KMS-11 (cell line): ENCODE measurements around the gene WDPCP.
"Not testable (repeated sequence)": the region's sequence is repeated elsewhere in the genome, so short reads cannot be mapped to it uniquely, and the experiment has no call there.

ENCODE experiments used
- H2AFZ ChIP-seq: fragments of 200-600 bp; sonication (generic); 2 replicates; pipeline ENCODE4 v1.6.1; 2016; ENCODE audit warnings: antibody characterized with exemption, mixed run types, low read depth
- H3K27ac ChIP-seq: fragments of 200-600 bp; sonication (generic); 2 replicates; pipeline ENCODE4 v1.6.1; 2016; ENCODE audit warnings: mild to moderate bottlenecking, mixed run types
- H3K27me3 ChIP-seq: fragments of 200-600 bp; sonication (generic); 2 replicates; pipeline ENCODE4 v1.6.1; 2017; ENCODE audit warnings: mild to moderate bottlenecking, low read depth, mixed run types, moderate library complexity; ENCODE audit not compliant: insufficient read depth
- H3K36me3 ChIP-seq: fragments of 200-600 bp; sonication (generic); 2 replicates; pipeline ENCODE4 v1.6.1; 2017; ENCODE audit warnings: mild to moderate bottlenecking, mixed run types; ENCODE audit not compliant: insufficient read depth
- H3K4me1 ChIP-seq: fragments of 200-600 bp; sonication (generic); 2 replicates; pipeline ENCODE4 v1.6.1; 2016; ENCODE audit warnings: mild to moderate bottlenecking, low read depth, mixed run types; ENCODE audit not compliant: poor library complexity, severe bottlenecking
- H3K4me2 ChIP-seq: fragments of 200-600 bp; sonication (generic); 2 replicates; pipeline ENCODE4 v1.7.0; 2016; ENCODE audit warnings: mild to moderate bottlenecking, mixed run types
- H3K4me3 ChIP-seq: fragments of 200-600 bp; sonication (generic); IDR thresholded peaks from 2 replicates; pipeline ENCODE4 v1.6.1; 2017; ENCODE audit warnings: low read depth, low read length, mixed read lengths; ENCODE audit not compliant: insufficient read depth
- H3K79me2 ChIP-seq: fragments of 200-600 bp; sonication (generic); 2 replicates; pipeline ENCODE4 v1.6.1; 2016; ENCODE audit warnings: low read depth, mixed run types; ENCODE audit not compliant: insufficient read depth
- H3K9ac ChIP-seq: fragments of 200-600 bp; sonication (generic); 2 replicates; pipeline ENCODE4 v1.6.1; 2016; ENCODE audit warnings: mild to moderate bottlenecking, mixed run types
- H4K20me1 ChIP-seq: fragments of 200-600 bp; sonication (generic); 2 replicates; pipeline ENCODE4 v1.6.1; 2016; ENCODE audit warnings: mild to moderate bottlenecking, mixed run types; ENCODE audit not compliant: insufficient read depth
- TF ChIP-seq, protein P1 (sequence below): fragments of 200-600 bp; sonication (generic); conservative IDR thresholded peaks from 2 replicates; pipeline ENCODE4 v1.6.1; 2017; ENCODE audit warnings: low read depth, mild to moderate bottlenecking, antibody characterized with exemption, low read length, moderate library complexity, mixed read lengths

WDPCP gene

GRCh38 chr2:63627866-63628265, 39.6 kb upstream of the WDPCP start:
- Histone ChIP-seq H3K79me2 (no peaks in the 10 kb centered on the region), H2AFZ (no peak overlapping the region), H3K4me1 (peaks cover 14% of the 10 kb centered on the region), H3K9ac (no peak overlapping the region), H3K4me2 (no peak overlapping the region), H3K4me3 (no peak overlapping the region), H3K27me3 (no peaks in the 10 kb centered on the region), H3K27ac (no peak overlapping the region), H3K36me3 (no peaks in the 10 kb centered on the region), H4K20me1 (no peaks in the 10 kb centered on the region)
- TF ChIP-seq, protein P1, sequence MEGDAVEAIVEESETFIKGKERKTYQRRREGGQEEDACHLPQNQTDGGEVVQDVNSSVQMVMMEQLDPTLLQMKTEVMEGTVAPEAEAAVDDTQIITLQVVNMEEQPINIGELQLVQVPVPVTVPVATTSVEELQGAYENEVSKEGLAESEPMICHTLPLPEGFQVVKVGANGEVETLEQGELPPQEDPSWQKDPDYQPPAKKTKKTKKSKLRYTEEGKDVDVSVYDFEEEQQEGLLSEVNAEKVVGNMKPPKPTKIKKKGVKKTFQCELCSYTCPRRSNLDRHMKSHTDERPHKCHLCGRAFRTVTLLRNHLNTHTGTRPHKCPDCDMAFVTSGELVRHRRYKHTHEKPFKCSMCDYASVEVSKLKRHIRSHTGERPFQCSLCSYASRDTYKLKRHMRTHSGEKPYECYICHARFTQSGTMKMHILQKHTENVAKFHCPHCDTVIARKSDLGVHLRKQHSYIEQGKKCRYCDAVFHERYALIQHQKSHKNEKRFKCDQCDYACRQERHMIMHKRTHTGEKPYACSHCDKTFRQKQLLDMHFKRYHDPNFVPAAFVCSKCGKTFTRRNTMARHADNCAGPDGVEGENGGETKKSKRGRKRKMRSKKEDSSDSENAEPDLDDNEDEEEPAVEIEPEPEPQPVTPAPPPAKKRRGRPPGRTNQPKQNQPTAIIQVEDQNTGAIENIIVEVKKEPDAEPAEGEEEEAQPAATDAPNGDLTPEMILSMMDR, result no peak

DNA sequence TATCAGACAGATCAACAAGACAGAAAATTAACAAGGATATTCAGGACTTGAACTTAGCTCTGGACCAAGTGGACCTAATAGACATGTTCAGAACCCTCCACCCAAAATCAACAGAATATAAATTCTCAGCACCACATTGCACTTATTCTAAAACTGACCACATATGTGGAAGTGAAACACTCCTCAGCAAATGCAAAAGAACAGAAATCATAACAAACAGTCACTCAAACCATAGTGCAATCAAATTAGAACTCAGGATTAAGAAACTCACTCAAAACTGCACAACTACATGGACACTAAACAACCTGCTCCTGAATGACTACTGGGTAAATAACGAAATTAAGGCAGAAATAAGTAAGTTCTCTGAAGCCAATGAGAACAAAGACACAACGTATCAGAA, 35.5 kb upstream of the WDPCP start:
- H2AFZ ChIP-seq, H3K4me3 ChIP-seq, H3K36me3 ChIP-seq, H3K4me2 ChIP-seq, H4K20me1 ChIP-seq, H3K27ac ChIP-seq, H3K79me2 ChIP-seq, H3K27me3 ChIP-seq, H3K9ac ChIP-seq: not testable (repeated sequence)
- peaks cover 12% of the 10 kb centered on the region for H3K4me1 ChIP-seq

DNA sequence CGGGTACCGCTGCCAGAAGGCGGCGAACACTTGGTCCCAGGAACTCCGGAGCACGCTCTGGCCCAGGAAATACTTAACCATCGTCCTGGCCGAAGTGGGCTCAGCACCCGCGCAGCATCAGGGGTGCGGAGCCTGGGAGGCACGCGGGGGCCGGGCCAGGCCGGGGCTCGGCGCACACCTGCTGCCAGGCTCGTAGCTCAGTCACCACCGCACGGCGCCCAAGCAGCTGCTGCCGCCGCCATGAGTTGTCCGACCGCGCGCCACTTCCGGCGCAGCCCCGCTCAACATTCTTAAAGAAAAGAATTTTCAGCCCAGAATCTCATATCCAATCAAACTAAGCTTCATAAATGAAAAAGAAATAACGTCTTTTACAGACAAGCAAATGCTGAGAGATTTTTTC, 34.5 kb upstream of the WDPCP start:
- TF ChIP-seq, protein P1, result no peak
- no peak overlapping the region for H3K4me2 ChIP-seq
- no peak overlapping the region for H2AFZ ChIP-seq

DNA sequence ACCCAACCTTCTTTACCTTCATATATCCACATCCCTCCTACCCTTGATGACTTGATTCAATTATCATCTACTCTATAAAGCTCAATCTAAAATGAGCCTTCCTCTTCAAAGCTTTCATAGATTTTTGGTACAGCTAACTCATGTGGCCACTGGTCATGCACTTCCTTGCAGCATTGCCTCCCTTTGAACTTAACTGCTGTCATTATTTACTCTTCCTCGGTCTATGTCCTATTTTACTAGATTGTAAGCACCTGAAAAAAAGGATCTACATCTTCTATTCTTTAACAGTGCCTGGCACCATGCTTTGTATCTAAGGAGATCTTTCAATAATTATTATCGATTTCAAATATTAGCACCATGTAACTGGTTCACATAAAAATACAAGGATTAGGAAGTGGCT, 31.1 kb upstream of the WDPCP start:
- H3K4me3 ChIP-seq, result no peak overlapping the region
- H3K27ac ChIP-seq, result no peak overlapping the region
- H3K9ac ChIP-seq, result no peak overlapping the region
- H3K79me2 ChIP-seq, result no peaks in the 10 kb centered on the region
- no peak overlapping the region for H3K4me2 ChIP-seq
- no peaks in the 10 kb centered on the region for H3K36me3 ChIP-seq
- H3K4me1 ChIP-seq, result peaks cover 17% of the 10 kb centered on the region
- no peaks in the 10 kb centered on the region for H3K27me3 ChIP-seq
- TF ChIP-seq, protein P1, result no peak
- no peaks in the 10 kb centered on the region for H4K20me1 ChIP-seq
- H2AFZ ChIP-seq, result no peak overlapping the region

More for the DNA sequence above, 34.5 kb upstream of the WDPCP start:
- Histone ChIP-seq H4K20me1 (no peaks in the 10 kb centered on the region), H3K4me3 (no peak overlapping the region), H3K27ac (no peak overlapping the region), H3K27me3 (no peaks in the 10 kb centered on the region), H3K36me3 (no peaks in the 10 kb centered on the region), H3K9ac (no peak overlapping the region), H3K79me2 (no peaks in the 10 kb centered on the region), H3K4me1 (peaks cover 5% of the 10 kb centered on the region)

DNA sequence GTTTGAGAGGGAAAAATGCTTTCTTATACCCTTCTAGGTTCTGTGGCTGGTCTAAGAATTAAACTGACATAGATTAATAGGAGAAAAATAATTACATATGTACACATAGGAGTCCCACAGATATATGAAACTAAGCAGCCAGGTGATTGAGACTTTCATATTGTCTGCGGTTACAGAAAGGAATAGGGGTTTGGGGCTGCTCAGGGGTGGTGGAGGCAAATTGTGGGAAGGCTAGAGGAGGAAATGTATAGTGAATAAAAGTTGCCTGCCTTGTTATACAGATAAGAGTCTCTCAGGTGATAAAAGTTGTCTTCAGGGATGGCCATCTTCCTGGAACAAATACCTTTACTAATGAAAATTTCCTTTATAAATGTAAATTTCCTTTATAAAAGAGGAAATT, 29.1 kb upstream of the WDPCP start:
- no peak overlapping the region for H3K27ac ChIP-seq

More for the DNA sequence above, 29.1 kb upstream of the WDPCP start:
- Histone ChIP-seq H3K36me3 (no peaks in the 10 kb centered on the region), H2AFZ (no peak overlapping the region), H3K4me3 (no peak overlapping the region), H3K9ac (no peak overlapping the region), H3K4me1 (peaks cover 17% of the 10 kb centered on the region), H3K79me2 (no peaks in the 10 kb centered on the region), H3K4me2 (peak overlapping the region; percentile 33), H3K27me3 (no peaks in the 10 kb centered on the region), H4K20me1 (no peaks in the 10 kb centered on the region)
- TF ChIP-seq, protein P1, result no peak
